Osteocyte (in vitro differentiated cells): Measurements from ENCODE around the gene NAB2. TPM values are rescaled to one million over a fixed set of nuclear protein-coding genes. Genes with fewer than 3 reads are reported as not detected.
"Not testable (repeated sequence)": the region's sequence is repeated elsewhere in the genome, so short reads cannot be mapped to it uniquely, and the experiment has no call there.

Experiments used
- DNase-seq: peaks from one replicate; pipeline ENCODE4 v3.0.0; 2021; ENCODE audit warnings: mixed read lengths; ENCODE audit not compliant: unreplicated experiment; ENCODE audit errors: extremely low spot score
- H3K27ac Mint-ChIP-seq: one replicate; pipeline ENCODE4 v1.8.0; 2021; ENCODE audit warnings: mild to moderate bottlenecking, mixed read lengths; ENCODE audit not compliant: unreplicated experiment
- H3K27me3 Mint-ChIP-seq: one replicate; pipeline ENCODE4 v1.8.0; 2021; ENCODE audit warnings: mixed read lengths; ENCODE audit not compliant: unreplicated experiment
- H3K36me3 Mint-ChIP-seq: one replicate; pipeline ENCODE4 v1.8.0; 2021; ENCODE audit warnings: mixed read lengths; ENCODE audit not compliant: unreplicated experiment
- H3K4me1 Mint-ChIP-seq: one replicate; pipeline ENCODE4 v1.8.0; 2021; ENCODE audit warnings: mixed read lengths; ENCODE audit not compliant: unreplicated experiment
- H3K4me3 Mint-ChIP-seq: one replicate; pipeline ENCODE4 v1.8.0; 2021; ENCODE audit warnings: mild to moderate bottlenecking, moderate library complexity, mixed read lengths; ENCODE audit not compliant: unreplicated experiment
- H3K9me3 Mint-ChIP-seq: one replicate; pipeline ENCODE4 v1.8.0; 2021; ENCODE audit warnings: mixed read lengths; ENCODE audit not compliant: unreplicated experiment
- CTCF ChIP-seq: fragments of 200-600 bp; sonication (generic); IDR thresholded peaks from 2 replicates; pipeline ENCODE4 v1.5.0; 2021; ENCODE audit warnings: antibody characterized with exemption, mild to moderate bottlenecking, moderate library complexity
- total RNA-seq: library from RNA; stranded (reverse); gene quantifications from 2 replicates; pipeline ENCODE4 v1.2.1, GENCODE V29; 2021

Gene NAB2
- total RNA-seq, 1 donor from 2014 or later, result 42.8 TPM

- H3K4me1 Mint-ChIP-seq, result peaks cover 3% of the 10 kb centered on the region
- DNase-seq, result no peak
- H3K36me3 Mint-ChIP-seq, result no peaks in the 10 kb centered on the region
- H3K27ac Mint-ChIP-seq, result no peak overlapping the region
- H3K4me3 Mint-ChIP-seq, result no peak overlapping the region
- no peak for TF ChIP-seq CTCF
- peaks cover 15% of the 10 kb centered on the region for H3K27me3 Mint-ChIP-seq
- no peaks in the 10 kb centered on the region for H3K9me3 Mint-ChIP-seq
Measured at GRCh38 chr12:57048423-57049118, 40.3 kb upstream of the NAB2 start.

GRCh38 chr12:57049119-57049446 is 39.8 kb upstream of the NAB2 start:
- Mint-ChIP-seq H3K9me3 (no peaks in the 10 kb centered on the region), H3K27ac (no peak overlapping the region), H3K4me1 (peaks cover 3% of the 10 kb centered on the region), H3K36me3 (peaks cover 3% of the 10 kb centered on the region), H3K27me3 (peaks cover 11% of the 10 kb centered on the region), H3K4me3 (no peak overlapping the region)
- TF ChIP-seq CTCF, result no peak
- DNase-seq, result no peak

GRCh38 chr12:57049890-57050289 is 39.0 kb upstream of the NAB2 start, which contains the start of gene MYO1A:
Gene MYO1A, minus strand, starts transcription at chr12:57050129. Its CDS starts 1,806 bp downstream, at chr12:57048323.
- peaks cover 11% of the 10 kb centered on the region for H3K27me3 Mint-ChIP-seq

GRCh38 chr12:57051011-57051410 is 37.9 kb upstream of the NAB2 start:
- Mint-ChIP-seq H3K36me3 (peaks cover 5% of the 10 kb centered on the region), H3K9me3 (no peaks in the 10 kb centered on the region), H3K4me1 (peaks cover 3% of the 10 kb centered on the region), H3K27me3 (peaks cover 11% of the 10 kb centered on the region), H3K4me3 (no peak overlapping the region), H3K27ac (no peak overlapping the region)
- TF ChIP-seq CTCF, result no peak
- DNase-seq, result no peak

More at GRCh38 chr12:57049890-57050289, 39.0 kb upstream of the NAB2 start, which contains the start of gene MYO1A:
- no peak for DNase-seq
- no peaks in the 10 kb centered on the region for H3K9me3 Mint-ChIP-seq
- H3K4me3 Mint-ChIP-seq, result no peak within 1 kb of the TSS
- peaks cover 3% of the 10 kb centered on the region for H3K4me1 Mint-ChIP-seq
- peaks cover 5% of the 10 kb centered on the region for H3K36me3 Mint-ChIP-seq
- no peak for TF ChIP-seq CTCF
- no peak within 1 kb of the TSS for H3K27ac Mint-ChIP-seq

GRCh38 chr12:57053146-57053545 is 35.8 kb upstream of the NAB2 start:
- DNase-seq, H3K36me3 Mint-ChIP-seq, H3K9me3 Mint-ChIP-seq, H3K4me3 Mint-ChIP-seq, H3K27ac Mint-ChIP-seq, H3K4me1 Mint-ChIP-seq, H3K27me3 Mint-ChIP-seq: not testable (repeated sequence)

GRCh38 chr12:57053901-57054300 is 35.0 kb upstream of the NAB2 start:
- not testable (repeated sequence) for H3K4me3 Mint-ChIP-seq, H3K27ac Mint-ChIP-seq, H3K4me1 Mint-ChIP-seq, H3K9me3 Mint-ChIP-seq, DNase-seq, H3K27me3 Mint-ChIP-seq
- peaks cover 15% of the 10 kb centered on the region for H3K36me3 Mint-ChIP-seq
